H1 (cell line): ENCODE data around the gene TPPP2. TPM values are rescaled to one million over a fixed set of nuclear protein-coding genes. Genes with fewer than 3 reads are reported as not detected.

Source experiments
- CTCF ChIA-PET: fragments of 300-600 bp; sonication (Branson Sonifier 250); formaldehyde crosslinking; loops from one replicate; lab custom pipeline; 2021; ENCODE audit not compliant: partially characterized antibody; lab: Charles Lee
- POLR2A ChIA-PET: fragments of 300-600 bp; sonication (Branson Sonifier 250); formaldehyde crosslinking; loops from one replicate; lab custom pipeline; 2021; ENCODE audit warnings: inconsistent platforms; ENCODE audit not compliant: partially characterized antibody; lab: Charles Lee
- DNase-seq, 2 experiments: peaks; one replicate each; pipeline versions ENCODE4 v3.0.0 to v3.0.0-alpha.2; 2010 to 2022; ENCODE audit warnings: low spot score in 2 of 2, low read depth in 1 of 2, mixed read lengths in 1 of 2
- FAIRE-seq: peaks from 2 replicates; lab custom pipeline; 2011; peaks lifted over from hg19 to GRCh38; lab: Jason Lieb, UNC
- H2AFZ ChIP-seq: 2 replicates; pipeline ENCODE4 v1.8.1; 2012; ENCODE audit warnings: low read length, inconsistent platforms
- H2AK5ac ChIP-seq: 2 replicates; pipeline ENCODE4 v1.6.1; 2013; ENCODE audit warnings: low read depth, low read length
- H2BK120ac ChIP-seq: replicated peaks from 2 replicates; pipeline ENCODE3; 2013; ENCODE audit warnings: low read depth, low read length, inconsistent platforms
- H2BK12ac ChIP-seq: 2 replicates; pipeline ENCODE4 v1.6.1; 2013; ENCODE audit warnings: low read depth, low read length
- H2BK15ac ChIP-seq: 2 replicates; pipeline ENCODE4 v1.6.1; 2013; ENCODE audit warnings: low read length
- H2BK20ac ChIP-seq: 2 replicates; pipeline ENCODE4 v1.6.1; 2013; ENCODE audit warnings: low read length
- H2BK5ac ChIP-seq: 2 replicates; pipeline ENCODE4 v1.6.1; 2013; ENCODE audit warnings: low read depth, low read length
- H3K14ac ChIP-seq: 2 replicates; pipeline ENCODE4 v1.6.1; 2013; ENCODE audit warnings: inconsistent platforms; ENCODE audit not compliant: insufficient read length
- H3K18ac ChIP-seq: 2 replicates; pipeline ENCODE4 v1.6.1; 2013; ENCODE audit warnings: low read length; ENCODE audit errors: extremely low read depth
- H3K23ac ChIP-seq: 2 replicates; pipeline ENCODE4 v1.6.1; 2013; ENCODE audit warnings: inconsistent platforms; ENCODE audit not compliant: insufficient read length
- H3K23me2 ChIP-seq: 2 replicates; pipeline ENCODE4 v1.6.1; 2013; ENCODE audit warnings: low read depth, low read length
- H3K27ac ChIP-seq: 2 replicates; pipeline ENCODE4 v1.6.1; 2011; ENCODE audit warnings: low read depth, low read length, inconsistent platforms
- H3K27me3 ChIP-seq, 4 experiments: replicated peaks in 1 of 4; 1 replicate in 1 of 4; 2 replicates in 3 of 4; pipeline versions ENCODE4 v1.6.1 to v1.8.1; 2011 to 2013; ENCODE audit warnings: low read length in 3 of 4, mild to moderate bottlenecking in 3 of 4, inconsistent platforms in 2 of 4, mixed read lengths in 2 of 4, moderate library complexity in 1 of 4; ENCODE audit not compliant: control insufficient read depth in 3 of 4, insufficient read depth in 3 of 4; ENCODE audit errors: extremely low read depth in 1 of 4
- H3K36me3 ChIP-seq, 4 experiments: 2 replicates each; pipeline versions ENCODE4 v1.6.1 to v1.8.1; 2011 to 2013; ENCODE audit warnings: mild to moderate bottlenecking in 4 of 4, low read length in 3 of 4, moderate library complexity in 2 of 4, control low read depth in 1 of 4, inconsistent platforms in 1 of 4; ENCODE audit not compliant: insufficient read depth in 4 of 4, control insufficient read depth in 2 of 4
- H3K4ac ChIP-seq: replicated peaks from 2 replicates; pipeline ENCODE3; 2013; ENCODE audit warnings: low read length, low read depth, mixed read lengths, inconsistent platforms; ENCODE audit not compliant: insufficient read length
- H3K4me1 ChIP-seq, 4 experiments: replicated peaks in 1 of 4; 1 replicate in 1 of 4; 2 replicates in 3 of 4; pipeline versions ENCODE4 v1.6.1 to v1.8.1; 2011 to 2013; ENCODE audit warnings: low read length in 3 of 4, inconsistent platforms in 2 of 4, mixed read lengths in 1 of 4; ENCODE audit not compliant: insufficient read depth in 4 of 4, control insufficient read depth in 3 of 4
- H3K4me2 ChIP-seq, 2 experiments: 2 replicates each; pipeline versions ENCODE4 v1.6.1 to v1.8.1; 2011 to 2013; ENCODE audit warnings: low read depth in 2 of 2, low read length in 2 of 2, control low read depth in 1 of 2, inconsistent platforms in 1 of 2, mild to moderate bottlenecking in 1 of 2; ENCODE audit not compliant: insufficient read depth in 1 of 2
- H3K4me3 ChIP-seq, 4 experiments: fragments of 200-600, 300-600 bp in 1 of 4; sonication (generic), shearing (Covaris generic), sonication (Bioruptor Twin) in 1 of 4; 2 replicates each; pipeline versions ENCODE4 v1.5.1 to v1.8.1; 2011 to 2016; ENCODE audit warnings: low read length in 4 of 4, low read depth in 3 of 4, control low read depth in 2 of 4, inconsistent platforms in 2 of 4, mild to moderate bottlenecking in 2 of 4, mixed read lengths in 1 of 4, moderate library complexity in 1 of 4; ENCODE audit not compliant: insufficient read depth in 2 of 4; ENCODE audit errors: extremely low read depth in 1 of 4
- H3K56ac ChIP-seq: replicated peaks from 2 replicates; pipeline ENCODE3; 2013; ENCODE audit warnings: low read depth, mild to moderate bottlenecking, mixed read lengths, low read length, inconsistent platforms; ENCODE audit not compliant: insufficient read length
- H3K79me1 ChIP-seq: 2 replicates; pipeline ENCODE4 v1.6.1; 2013; ENCODE audit warnings: low read depth, low read length, control low read depth
- H3K79me2 ChIP-seq, 2 experiments: 2 replicates each; pipeline versions ENCODE4 v1.6.1 to v1.8.1; 2012 to 2013; ENCODE audit warnings: low read length in 2 of 2, mild to moderate bottlenecking in 2 of 2, inconsistent platforms in 1 of 2; ENCODE audit not compliant: insufficient read depth in 2 of 2, control insufficient read depth in 1 of 2
- H3K9ac ChIP-seq, 4 experiments: replicated peaks in 1 of 4; 1 replicate in 1 of 4; 2 replicates in 3 of 4; pipeline versions ENCODE4 v1.6.1 to v1.8.1; 2011 to 2013; ENCODE audit warnings: low read depth in 3 of 4, low read length in 3 of 4, control low read depth in 2 of 4, mild to moderate bottlenecking in 2 of 4, moderate library complexity in 2 of 4, inconsistent platforms in 1 of 4; ENCODE audit errors: extremely low read depth in 1 of 4
- H3K9me3 ChIP-seq, 2 experiments: 2 replicates each; pipeline versions ENCODE4 v1.6.1 to v1.8.1; 2012 to 2013; ENCODE audit warnings: mild to moderate bottlenecking in 2 of 2, moderate library complexity in 2 of 2, control low read depth in 1 of 2, inconsistent platforms in 1 of 2, low read depth in 1 of 2, low read length in 1 of 2, mixed read lengths in 1 of 2; ENCODE audit not compliant: insufficient read depth in 2 of 2
- H4K20me1 ChIP-seq, 2 experiments: replicated peaks in 1 of 2; 2 replicates each; pipeline versions ENCODE3 to v1.8.1; 2011 to 2013; ENCODE audit warnings: inconsistent platforms in 2 of 2, low read length in 2 of 2, mild to moderate bottlenecking in 1 of 2; ENCODE audit not compliant: insufficient read depth in 2 of 2, control insufficient read depth in 1 of 2
- H4K5ac ChIP-seq: 2 replicates; pipeline ENCODE4 v1.6.1; 2013; ENCODE audit warnings: low read length, low read depth, mixed read lengths, inconsistent platforms; ENCODE audit not compliant: insufficient read length
- H4K8ac ChIP-seq: 2 replicates; pipeline ENCODE4 v1.8.0; 2013; ENCODE audit warnings: mild to moderate bottlenecking, moderate library complexity, low read length, inconsistent platforms; ENCODE audit not compliant: insufficient read depth; ENCODE audit errors: extremely low read depth
- H4K91ac ChIP-seq: replicated peaks from 2 replicates; pipeline ENCODE3; 2013; ENCODE audit warnings: low read length, mixed read lengths, inconsistent platforms; ENCODE audit not compliant: insufficient read length
- BRCA1 ChIP-seq: IDR thresholded peaks from 2 replicates; pipeline ENCODE4 v1.6.1; 2012; ENCODE audit warnings: low read depth, low read length, improper control_type of control experiment
- CREB1 ChIP-seq: IDR thresholded peaks from 2 replicates; pipeline ENCODE4 v1.6.1; 2012; ENCODE audit warnings: inconsistent platforms
- EP300 ChIP-seq, 2 experiments: IDR thresholded peaks; 1 replicate in 1 of 2; 2 replicates in 1 of 2; pipeline ENCODE4 v1.6.1; 2011 to 2012; ENCODE audit warnings: low read depth in 2 of 2, low read length in 2 of 2, mild to moderate bottlenecking in 2 of 2, borderline replicate concordance in 1 of 2, inconsistent platforms in 1 of 2, moderate library complexity in 1 of 2
- EZH2 ChIP-seq: fragments of 200-600 bp; sonication (generic); IDR thresholded peaks from 2 replicates; pipeline ENCODE4 v1.7.1; 2012; ENCODE audit warnings: low read depth, mild to moderate bottlenecking, moderate library complexity, low read length, inconsistent platforms; ENCODE audit not compliant: severe bottlenecking
- KDM1A ChIP-seq: fragments of 200-600, 300-600 bp; sonication (generic); IDR thresholded peaks from 2 replicates; pipeline ENCODE4 v1.7.1; 2016; ENCODE audit warnings: mild to moderate bottlenecking, low read length, borderline replicate concordance
- PHF8 ChIP-seq: fragments of 200-600 bp; sonication (generic); conservative IDR thresholded peaks from 2 replicates; pipeline ENCODE4 v1.7.1; 2012; ENCODE audit warnings: low read depth, mild to moderate bottlenecking, inconsistent platforms, low read length, moderate library complexity
- POLR2A ChIP-seq, 2 experiments: IDR thresholded peaks; 1 replicate in 1 of 2; 2 replicates in 1 of 2; pipeline ENCODE4 v1.6.1; 2011; ENCODE audit warnings: low read depth in 2 of 2, low read length in 2 of 2, mild to moderate bottlenecking in 2 of 2; ENCODE audit errors: control extremely low read depth in 1 of 2
- POLR2AphosphoS5 ChIP-seq: IDR thresholded peaks from 2 replicates; pipeline ENCODE4 v1.6.1; 2011; ENCODE audit warnings: low read depth, low read length
- SP2 ChIP-seq: IDR thresholded peaks from 2 replicates; pipeline ENCODE4 v1.6.1; 2012; ENCODE audit warnings: mild to moderate bottlenecking, low read length, inconsistent platforms
- USF2 ChIP-seq: IDR thresholded peaks from 2 replicates; pipeline ENCODE4 v1.6.1; 2011; ENCODE audit warnings: low read length, improper control_type of control experiment
- YY1 ChIP-seq: IDR thresholded peaks from 2 replicates; pipeline ENCODE4 v1.6.1; 2011; ENCODE audit warnings: low read depth, mild to moderate bottlenecking, low read length
- ZNF274 ChIP-seq: IDR thresholded peaks from 2 replicates; pipeline ENCODE4 v1.7.0; 2012; ENCODE audit warnings: low read length, borderline replicate concordance; ENCODE audit errors: extremely low read depth
- WGBS, 2 experiments: shearing (Covaris generic) in 1 of 2; methylation state at CpG; one replicate each; pipeline versions ENCODE4 v1.1.6 to v1.1.7; 2013 to 2015; ENCODE audit warnings: low lambda C conversion rate in 2 of 2, mixed read lengths in 2 of 2, inconsistent platforms in 1 of 2, low coverage in 1 of 2, missing lambda C conversion rate in 1 of 2; ENCODE audit not compliant: insufficient replicate concordance in 2 of 2, insufficient coverage in 1 of 2, insufficient read length in 1 of 2; ENCODE audit errors: extremely low coverage in 1 of 2, missing lambda C conversion rate in 1 of 2; 5-methylcytosine and 5-hydroxymethylcytosine counted together
- polyA plus RNA-seq, 7 experiments: library from polyadenylated mRNA; depleted of rRNA in 3 of 7; stranded (reverse) in 5 of 7; unstranded in 2 of 7; fragments of >200 nt in 5 of 7; fragments of 200-250 nt in 2 of 7; gene quantifications; 1 replicate in 5 of 7; 2 replicates in 1 of 7; 4 replicates in 1 of 7; pipeline versions ENCODE4 v1.2.1 to v1.2.3, GENCODE V29; 2011 to 2013; ENCODE audit warnings: missing spikeins in 2 of 7, mixed read lengths in 2 of 7
- total RNA-seq: library from RNA; stranded (reverse); fragmentation: NEBNext Ultra II Directional; extraction: Animal tissue kit (Norgen Biotek cat#: 25700); gene quantifications from 2 replicates; pipeline ENCODE4 v1.2.1, GENCODE V29; 2021

Gene TPPP2
- total and polyA plus RNA-seq, 2 of the 8 experiments (the other 6 are each of a cell fraction or from before 2014, with no cell fraction given) = not detected

- CTCF ChIA-PET = interaction anchor here (0.6 to 16.1 kb wide), 49 partner anchors 9 to 700 kb away, joined by 3 to 371 read pairs (median 6); partner anchors contain the start of genes ARHGEF40, METTL17, NDRG2 and OR5AU1
- Histone ChIP-seq H3K23ac (no peak overlapping the region), H3K4me1 (peaks cover 2 to 7% (median 5%) of the 10 kb centered on the region in 4 experiments; a peak in 5 of 7 replicates), H2BK120ac (no peak overlapping the region), H2BK15ac (no peak overlapping the region), H4K8ac (no peak overlapping the region), H3K4me3 (no peak overlapping the region), H3K36me3 (peaks cover 0 to 2% (median 0%) of the 10 kb centered on the region in 4 experiments; a peak in 3 of 8 replicates), H3K4me2 (no peak overlapping the region), H2BK5ac (no peak overlapping the region), H3K9ac (no peak overlapping the region), H3K14ac (no peak overlapping the region), H3K27me3 (no peaks in the 10 kb centered on the region; a peak in 1 of 7 replicates), H2BK12ac (no peak overlapping the region), H2AFZ (no peak overlapping the region), H2AK5ac (no peak overlapping the region), H3K79me1 (no peaks in the 10 kb centered on the region), H4K91ac (no peak overlapping the region), H3K79me2 (no peaks in the 10 kb centered on the region), H2BK20ac (no peak overlapping the region), H3K23me2 (no peaks in the 10 kb centered on the region), H4K5ac (no peak overlapping the region), H3K4ac (no peak overlapping the region), H3K56ac (no peak overlapping the region), H4K20me1 (no peaks in the 10 kb centered on the region), H3K9me3 (no peaks in the 10 kb centered on the region), H3K27ac (no peak overlapping the region), H3K18ac (no peak overlapping the region)
- POLR2A ChIA-PET = interaction anchor here (0.5 to 2.8 kb wide), 17 partner anchors 9 to 200 kb away, joined by 3 to 36 read pairs (median 5); partner anchors contain the start of genes ARHGEF40, NDRG2 and RNASE7
- FAIRE-seq = peak; percentile 88
- DNase-seq = peak; percentile 82 to 93
- WGBS, 2 experiments = 5% methylated on average over 4 of the region's 4 CpGs; no CpG with 5 or more reads in 1 of the 2 experiments
- TF ChIP-seq POLR2A (IDR thresholded peaks at IDR 0.05; ENCODE audit: control extremely low read depth in 1 of 2, low read depth in 2 of 2, low read length in 2 of 2) = no peak
- no peak for TF ChIP-seq BRCA1
- no peak for TF ChIP-seq PHF8
- no peak for TF ChIP-seq USF2
- TF ChIP-seq YY1 = peak; percentile 44; the same call in 1 of the 2 replicates
- TF ChIP-seq KDM1A = no peak
- no peak for TF ChIP-seq SP2
- no peak for TF ChIP-seq EP300 (IDR thresholded peaks at IDR 0.05; ENCODE audit: borderline replicate concordance in 1 of 2, low read depth in 2 of 2, low read length in 2 of 2)
- no peak for TF ChIP-seq EZH2
- no peak for TF ChIP-seq ZNF274
- TF ChIP-seq POLR2AphosphoS5 = no peak
- TF ChIP-seq CREB1 = 0 out of 2 replicates have a peak, but pooled peaks have one; percentile 15
These were observed 15.2 kb upstream of the TPPP2 start for GRCh38 chr14:21014761-21015190.
